A673 (cell line): ENCODE measurements around the gene CDH26.

Experiments
- CTCF ChIP-seq: fragments of 300-800, 200-600 bp; sonication (generic); conservative IDR thresholded peaks from 2 replicates; pipeline ENCODE4 v1.5.1; 2017; ENCODE audit warnings: low read depth, mild to moderate bottlenecking, antibody characterized with exemption, low read length, moderate library complexity, mixed read lengths
- EZH2 ChIP-seq: fragments of 200-600 bp; sonication (generic); IDR thresholded peaks from 2 replicates; pipeline ENCODE4 v1.6.1; 2017; ENCODE audit warnings: borderline replicate concordance, low read depth, mild to moderate bottlenecking, mixed read lengths, antibody characterized with exemption, low read length; ENCODE audit not compliant: poor library complexity, severe bottlenecking

GRCh38 chr20:60060593-60060992 lies 102.4 kb downstream of the CDH26 start:
- no peak for TF ChIP-seq CTCF
- no peak for TF ChIP-seq EZH2
